Epithelial cell of proximal tubule (primary cell): Measurements from ENCODE around the gene GTF2A1L. TPM values are rescaled to one million over a fixed set of nuclear protein-coding genes. Genes with fewer than 3 reads are reported as not detected.
A peak's percentile ranks its signal among the peaks of the same experiment; 100 is the strongest.
"Not testable (repeated sequence)": the region's sequence is repeated elsewhere in the genome, so short reads cannot be mapped to it uniquely, and the experiment has no call there.

Experiments used
- DNase-seq: peaks from one replicate; pipeline ENCODE4 v3.0.0-alpha.2; 2011; ENCODE audit warnings: low read depth
- H3K4me3 ChIP-seq: 2 replicates; pipeline ENCODE4 v1.5.1; 2011; ENCODE audit warnings: low read depth, mild to moderate bottlenecking, low read length
- total RNA-seq: library from RNA; depleted of rRNA; stranded (reverse); fragments of >200 nt; gene quantifications from 2 replicates; pipeline ENCODE4 v1.2.3, GENCODE V29; 2015
- TF ChIP-seq, protein P1 (sequence below): conservative IDR thresholded peaks from 2 replicates; pipeline ENCODE4 v1.5.1; 2012; ENCODE audit warnings: low read depth, mild to moderate bottlenecking, low read length

Gene GTF2A1L
- total RNA-seq, 1 donor from 2014 or later, result not detected

DNA sequence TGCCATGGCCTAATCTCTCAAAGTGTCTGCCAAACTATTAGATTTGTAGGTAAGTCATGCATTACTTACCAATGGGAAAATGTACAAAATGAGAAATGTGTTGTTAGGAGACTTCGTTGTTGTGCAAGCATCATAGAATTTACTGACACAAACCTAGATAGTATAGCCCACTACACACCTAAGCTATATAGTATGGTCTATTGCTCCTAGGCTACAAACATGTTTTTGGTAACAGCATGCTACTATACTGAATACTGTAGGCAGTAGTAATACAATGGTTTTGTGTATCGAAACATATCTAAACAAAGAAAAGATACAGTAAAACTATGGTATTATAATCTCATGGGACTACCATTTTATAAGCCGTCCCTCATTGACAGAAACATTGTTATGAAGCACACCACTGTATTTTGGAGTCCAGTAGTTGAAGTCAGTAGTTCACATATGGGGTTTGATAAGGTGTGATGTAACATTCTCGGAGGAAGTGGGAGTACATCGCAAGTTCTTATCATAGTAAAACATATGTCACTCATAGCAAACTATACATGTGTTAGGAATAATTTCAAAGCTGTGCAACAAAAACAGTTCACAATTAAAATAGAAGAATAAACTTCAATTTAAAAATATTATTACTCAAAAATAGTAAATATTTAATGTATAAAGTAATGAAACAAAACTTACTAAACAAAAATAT, 12.0 kb upstream of the GTF2A1L start:
- no peak for DNase-seq
- TF ChIP-seq, protein P1, sequence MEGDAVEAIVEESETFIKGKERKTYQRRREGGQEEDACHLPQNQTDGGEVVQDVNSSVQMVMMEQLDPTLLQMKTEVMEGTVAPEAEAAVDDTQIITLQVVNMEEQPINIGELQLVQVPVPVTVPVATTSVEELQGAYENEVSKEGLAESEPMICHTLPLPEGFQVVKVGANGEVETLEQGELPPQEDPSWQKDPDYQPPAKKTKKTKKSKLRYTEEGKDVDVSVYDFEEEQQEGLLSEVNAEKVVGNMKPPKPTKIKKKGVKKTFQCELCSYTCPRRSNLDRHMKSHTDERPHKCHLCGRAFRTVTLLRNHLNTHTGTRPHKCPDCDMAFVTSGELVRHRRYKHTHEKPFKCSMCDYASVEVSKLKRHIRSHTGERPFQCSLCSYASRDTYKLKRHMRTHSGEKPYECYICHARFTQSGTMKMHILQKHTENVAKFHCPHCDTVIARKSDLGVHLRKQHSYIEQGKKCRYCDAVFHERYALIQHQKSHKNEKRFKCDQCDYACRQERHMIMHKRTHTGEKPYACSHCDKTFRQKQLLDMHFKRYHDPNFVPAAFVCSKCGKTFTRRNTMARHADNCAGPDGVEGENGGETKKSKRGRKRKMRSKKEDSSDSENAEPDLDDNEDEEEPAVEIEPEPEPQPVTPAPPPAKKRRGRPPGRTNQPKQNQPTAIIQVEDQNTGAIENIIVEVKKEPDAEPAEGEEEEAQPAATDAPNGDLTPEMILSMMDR, result no peak
- H3K4me3 ChIP-seq, result no peak overlapping the region

GRCh38 chr2:48607307-48608014, 10.2 kb upstream of the GTF2A1L start:
- TF ChIP-seq, protein P1, result no peak
- DNase-seq, result peak; percentile 20
- no peak overlapping the region for H3K4me3 ChIP-seq

GRCh38 chr2:48613211-48613610, 4.4 kb upstream of the GTF2A1L start:
- TF ChIP-seq, protein P1, result no peak
- DNase-seq, result no peak
- no peak overlapping the region for H3K4me3 ChIP-seq

- not testable (repeated sequence) for H3K4me3 ChIP-seq, DNase-seq
These were observed 3.1 kb upstream of the GTF2A1L start for GRCh38 chr2:48614581-48614980.

DNA sequence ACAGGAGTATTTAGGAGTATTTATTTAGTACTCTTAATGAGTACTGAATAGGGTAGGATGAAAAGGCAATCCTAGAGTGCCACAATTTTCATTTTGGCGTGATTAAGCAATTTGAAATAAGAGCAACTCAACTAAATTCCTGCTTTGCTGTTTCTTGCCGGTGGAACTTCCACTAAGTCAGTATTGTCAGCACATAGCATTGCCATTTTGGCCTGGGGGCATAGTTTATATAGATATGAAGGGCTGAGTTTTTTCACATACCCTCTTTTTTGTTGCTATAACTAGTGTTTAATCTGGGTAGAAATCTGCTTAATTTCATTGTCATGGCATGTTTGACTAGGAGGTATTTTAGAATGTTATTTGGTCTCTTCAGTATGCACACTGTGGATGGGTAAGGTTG, 1.9 kb downstream of the GTF2A1L start:
- no peak for DNase-seq
- TF ChIP-seq, protein P1, result no peak
- H3K4me3 ChIP-seq, result no peak overlapping the region

- TF ChIP-seq, protein P1, result no peak
- DNase-seq, result no peak
- H3K4me3 ChIP-seq, result no peak overlapping the region
These were observed 2.9 kb downstream of the GTF2A1L start for GRCh38 chr2:48620604-48621003.

DNA sequence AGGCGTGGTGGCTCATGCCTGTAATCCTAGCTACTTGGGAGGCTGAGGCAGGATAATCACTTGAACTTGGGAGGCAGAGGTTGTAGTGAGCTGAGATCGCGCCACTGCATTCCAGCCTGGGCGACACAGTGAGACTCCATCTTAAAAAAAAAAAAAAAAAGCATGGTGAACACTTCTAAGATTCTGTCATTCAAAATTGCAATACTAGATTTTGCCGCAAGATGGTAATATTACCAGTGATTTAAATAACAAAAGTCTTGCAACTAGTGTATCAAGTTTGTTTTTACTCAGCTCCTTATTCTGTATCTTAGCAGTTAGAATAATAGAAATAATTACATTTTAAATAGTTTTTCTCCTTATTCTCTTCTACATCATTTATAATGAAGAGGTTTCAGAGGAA, 5.0 kb downstream of the GTF2A1L start:
- DNase-seq, result not testable (repeated sequence)

GRCh38 chr2:48624696-48625095, 7.0 kb downstream of the GTF2A1L start:
- TF ChIP-seq, protein P1, result no peak
- no peak overlapping the region for H3K4me3 ChIP-seq
- no peak for DNase-seq

More for the DNA sequence above, 5.0 kb downstream of the GTF2A1L start:
- H3K4me3 ChIP-seq, result not testable (repeated sequence)
